Activated naive CD8-positive, alpha-beta T cell (primary cell): Measurements from ENCODE around the gene APOM.
A peak's percentile ranks its signal among the peaks of the same experiment; 100 is the strongest.

Experiments used
- H3K27ac Mint-ChIP-seq: one replicate; pipeline ENCODE4 v1.8.0; 2021; ENCODE audit warnings: mixed read lengths
- H3K27me3 Mint-ChIP-seq: one replicate; pipeline ENCODE4 v1.8.0; 2021; ENCODE audit warnings: mixed read lengths
- H3K36me3 Mint-ChIP-seq: one replicate; pipeline ENCODE4 v1.8.0; 2021; ENCODE audit warnings: mixed read lengths
- H3K4me1 Mint-ChIP-seq: one replicate; pipeline ENCODE4 v1.8.0; 2021; ENCODE audit warnings: low read depth, mixed read lengths
- H3K4me3 Mint-ChIP-seq: one replicate; pipeline ENCODE4 v1.8.0; 2021; ENCODE audit warnings: mild to moderate bottlenecking, mixed read lengths
- H3K9me3 Mint-ChIP-seq: one replicate; pipeline ENCODE4 v1.8.0; 2021; ENCODE audit warnings: low read depth, mixed read lengths

APOM gene

DNA sequence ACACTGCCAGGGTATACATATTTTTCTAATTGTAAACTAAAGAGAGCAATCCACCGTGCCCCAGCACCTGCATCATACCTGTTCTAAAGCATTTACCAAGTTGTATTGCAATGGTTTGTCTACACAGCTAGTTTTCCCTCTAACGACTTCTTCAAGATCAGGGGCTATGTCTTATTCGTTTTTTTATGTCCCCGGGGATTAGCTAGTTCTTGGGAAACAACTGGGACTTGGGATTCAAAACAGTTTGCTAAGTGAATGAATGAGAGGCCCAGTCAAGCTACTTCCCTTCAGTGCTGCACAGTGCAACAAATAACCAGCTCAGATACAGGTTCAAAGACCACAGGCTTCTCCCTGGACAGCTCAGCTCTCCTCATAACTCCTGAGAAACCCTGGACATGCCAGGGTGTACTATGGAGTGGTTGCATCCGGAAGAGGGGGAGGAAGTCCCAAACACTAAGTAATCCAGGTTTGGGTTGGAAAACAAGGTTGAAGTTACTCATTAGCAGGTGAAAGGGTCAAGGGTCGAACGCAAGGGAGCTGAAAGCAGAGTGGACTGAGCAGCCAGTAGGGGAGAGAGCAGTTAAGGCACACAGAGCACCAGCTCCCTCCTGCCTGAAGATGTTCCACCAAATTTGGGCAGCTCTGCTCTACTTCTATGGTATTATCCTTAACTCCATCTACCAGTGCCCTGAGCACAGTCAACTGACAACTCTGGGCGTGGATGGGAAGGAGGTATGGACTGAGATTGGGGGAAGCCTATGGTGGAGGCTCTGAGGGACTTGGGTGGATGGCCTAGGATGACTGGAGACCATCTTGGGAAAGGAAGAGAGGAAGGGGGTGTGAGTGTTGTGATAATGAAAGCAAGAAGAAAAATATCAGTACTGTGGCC is at the start of gene APOM:
TSS of gene APOM (plus strand) at position 546 of the 889 bp plus-strand sequence. CDS start at position 619, 73 bp downstream.
- H3K27me3 Mint-ChIP-seq: no peaks in the 10 kb centered on the region
- peak within 1 kb of the TSS; percentile 2 for H3K4me3 Mint-ChIP-seq
- peaks cover 60% of the 10 kb centered on the region for H3K4me1 Mint-ChIP-seq
- peaks cover 7% of the 10 kb centered on the region for H3K36me3 Mint-ChIP-seq
- H3K9me3 Mint-ChIP-seq: no peaks in the 10 kb centered on the region
- H3K27ac Mint-ChIP-seq: peak within 1 kb of the TSS; percentile 85

DNA sequence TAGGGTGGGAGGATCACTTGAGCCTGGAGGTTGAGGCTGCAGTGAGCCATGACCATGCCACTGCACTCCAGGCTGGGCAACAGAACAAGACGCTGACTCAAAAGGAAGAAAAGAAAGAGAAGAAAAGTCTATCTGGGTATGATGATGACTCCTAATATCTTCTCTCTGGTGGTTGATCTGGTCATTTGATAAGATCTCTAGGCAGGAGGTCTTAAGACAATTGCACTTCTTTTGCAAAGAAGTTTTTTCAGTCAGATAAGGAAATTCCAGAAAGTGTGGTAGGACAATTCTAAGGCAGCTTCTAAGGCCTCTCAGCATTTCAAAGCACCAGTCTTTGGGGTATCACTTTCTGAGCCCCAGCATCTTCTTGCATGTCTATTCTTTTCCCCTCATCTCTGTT is 48.4 kb upstream of the APOM start:
- H3K4me1 Mint-ChIP-seq: no peaks in the 10 kb centered on the region
- H3K36me3 Mint-ChIP-seq: no peaks in the 10 kb centered on the region
- no peaks in the 10 kb centered on the region for H3K9me3 Mint-ChIP-seq
- no peaks in the 10 kb centered on the region for H3K27me3 Mint-ChIP-seq
- H3K27ac Mint-ChIP-seq: no peak overlapping the region
- H3K4me3 Mint-ChIP-seq: no peak overlapping the region

- H3K27ac Mint-ChIP-seq: no peak overlapping the region
- no peaks in the 10 kb centered on the region for H3K36me3 Mint-ChIP-seq
- no peak overlapping the region for H3K4me3 Mint-ChIP-seq
- H3K27me3 Mint-ChIP-seq: no peaks in the 10 kb centered on the region
- H3K4me1 Mint-ChIP-seq: peaks cover 7% of the 10 kb centered on the region
- H3K9me3 Mint-ChIP-seq: no peaks in the 10 kb centered on the region
Observed at GRCh38 chr6:31609519-31610406, 45.9 kb upstream of the APOM start.

GRCh38 chr6:31610968-31611367 is 44.7 kb upstream of the APOM start:
- Mint-ChIP-seq H3K36me3 (no peaks in the 10 kb centered on the region), H3K9me3 (no peaks in the 10 kb centered on the region), H3K4me1 (peaks cover 19% of the 10 kb centered on the region), H3K4me3 (no peak overlapping the region), H3K27me3 (no peaks in the 10 kb centered on the region), H3K27ac (no peak overlapping the region)

DNA sequence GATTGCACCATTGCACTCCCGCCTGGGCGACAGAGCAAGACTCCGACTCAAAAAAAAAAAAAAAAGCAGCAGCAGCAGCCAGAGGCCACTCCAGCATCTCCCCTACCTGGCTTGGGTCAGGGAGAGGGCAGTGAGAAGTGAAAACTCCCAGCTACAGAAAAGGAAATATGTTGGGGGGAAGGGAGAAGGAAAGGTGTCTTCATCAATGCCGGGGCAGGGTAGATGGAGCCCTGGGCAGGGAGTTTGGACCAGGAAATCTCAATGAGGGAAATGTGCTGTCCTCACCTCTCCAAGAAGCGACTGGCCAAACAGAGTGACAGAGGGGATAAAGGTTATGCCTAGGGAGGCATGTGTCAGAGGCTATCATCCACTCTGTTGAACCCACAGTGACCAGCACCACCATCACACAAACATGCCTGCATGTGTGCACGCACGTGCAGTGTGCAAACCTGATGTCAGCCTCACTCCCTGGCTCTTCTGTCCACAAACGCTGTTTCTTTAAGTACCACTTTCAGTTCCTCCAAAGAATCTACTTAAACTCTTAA is 41.5 kb upstream of the APOM start:
- Mint-ChIP-seq H3K36me3 (no peaks in the 10 kb centered on the region), H3K27ac (peak overlapping the region; percentile 22), H3K4me3 (no peak overlapping the region), H3K4me1 (peaks cover 38% of the 10 kb centered on the region), H3K27me3 (no peaks in the 10 kb centered on the region), H3K9me3 (no peaks in the 10 kb centered on the region)

DNA sequence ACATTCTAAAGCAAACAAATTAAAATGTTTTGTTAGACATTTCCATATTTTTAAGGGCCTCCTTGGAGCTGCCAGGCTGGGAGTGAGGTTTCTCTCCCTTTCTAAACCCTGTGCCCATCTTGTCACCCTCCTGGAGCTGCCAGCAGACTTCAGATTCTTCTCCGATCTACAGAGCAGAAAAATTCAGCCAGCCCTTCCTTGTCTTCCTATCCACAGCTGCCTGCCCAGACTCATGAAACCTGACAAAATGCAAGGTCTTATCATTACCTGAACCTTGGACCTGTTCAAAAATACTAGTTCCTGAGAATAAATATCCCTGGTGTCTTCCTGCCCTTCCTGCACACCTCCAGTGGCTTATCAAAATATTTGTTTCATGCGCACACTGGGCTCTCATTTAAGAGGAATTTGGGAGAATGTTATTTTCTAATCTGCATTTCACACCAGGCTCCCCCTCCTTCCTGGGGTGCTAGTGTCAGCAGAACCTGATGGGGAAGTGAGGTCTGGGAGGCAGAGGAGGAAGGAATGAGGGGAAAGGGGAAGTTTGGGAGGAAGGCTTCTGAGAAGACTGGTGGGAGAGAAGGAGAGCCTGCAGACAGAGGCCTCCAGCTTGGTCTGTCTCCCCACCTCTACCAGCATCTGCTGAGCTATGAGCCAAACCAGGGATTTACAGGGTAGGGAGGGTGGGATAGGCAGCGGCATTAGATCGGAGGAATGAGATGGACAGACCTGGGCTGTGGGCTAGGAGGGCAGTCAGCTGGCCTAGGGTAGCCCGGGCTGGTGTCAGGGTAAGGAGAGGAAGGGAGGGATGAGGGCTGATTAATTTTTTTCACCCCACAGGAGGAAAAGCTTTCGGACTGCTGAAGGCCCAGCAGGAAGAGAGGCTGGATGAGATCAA is 40.8 kb upstream of the APOM start, which contains the start of gene AIF1:
TSS of gene AIF1 (plus strand) at position 551 of the 895 bp plus-strand sequence. CDS start at position 647, 96 bp downstream.
- H3K27ac Mint-ChIP-seq: peak within 1 kb of the TSS; percentile 97
- H3K4me1 Mint-ChIP-seq: peaks cover 42% of the 10 kb centered on the region

GRCh38 chr6:31615748-31616147 is 39.9 kb upstream of the APOM start:
- Mint-ChIP-seq H3K36me3 (peaks cover 2% of the 10 kb centered on the region), H3K9me3 (no peaks in the 10 kb centered on the region), H3K4me1 (peaks cover 44% of the 10 kb centered on the region), H3K4me3 (peak overlapping the region; percentile 89), H3K27ac (peak overlapping the region; percentile 97), H3K27me3 (no peaks in the 10 kb centered on the region)

More for the DNA sequence above, 40.8 kb upstream of the APOM start, which contains the start of gene AIF1:
- Mint-ChIP-seq H3K27me3 (no peaks in the 10 kb centered on the region), H3K36me3 (peaks cover 2% of the 10 kb centered on the region), H3K9me3 (no peaks in the 10 kb centered on the region), H3K4me3 (peak within 1 kb of the TSS; percentile 89)

DNA sequence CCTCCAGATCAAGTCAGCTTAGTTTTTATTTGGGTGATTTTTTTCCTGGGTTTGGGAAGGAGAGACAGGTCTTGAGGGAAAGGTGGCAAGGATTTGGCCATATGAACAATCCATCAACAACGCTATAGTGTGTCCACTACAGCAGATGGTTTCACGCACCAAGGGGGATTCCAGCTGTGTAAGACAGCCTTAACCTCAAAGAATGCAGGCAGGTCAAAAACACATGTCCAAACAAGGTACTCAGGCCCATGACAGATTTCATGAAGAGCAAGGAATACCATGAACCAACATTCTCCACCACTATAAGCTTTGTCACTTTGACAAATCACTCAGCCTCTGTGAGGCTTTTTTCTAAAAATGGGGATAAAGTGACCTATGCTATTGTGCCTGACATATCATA is 38.7 kb upstream of the APOM start:
- H3K4me1 Mint-ChIP-seq: peaks cover 50% of the 10 kb centered on the region
- peak overlapping the region; percentile 97 for H3K27ac Mint-ChIP-seq
- H3K4me3 Mint-ChIP-seq: peak overlapping the region; percentile 89

DNA sequence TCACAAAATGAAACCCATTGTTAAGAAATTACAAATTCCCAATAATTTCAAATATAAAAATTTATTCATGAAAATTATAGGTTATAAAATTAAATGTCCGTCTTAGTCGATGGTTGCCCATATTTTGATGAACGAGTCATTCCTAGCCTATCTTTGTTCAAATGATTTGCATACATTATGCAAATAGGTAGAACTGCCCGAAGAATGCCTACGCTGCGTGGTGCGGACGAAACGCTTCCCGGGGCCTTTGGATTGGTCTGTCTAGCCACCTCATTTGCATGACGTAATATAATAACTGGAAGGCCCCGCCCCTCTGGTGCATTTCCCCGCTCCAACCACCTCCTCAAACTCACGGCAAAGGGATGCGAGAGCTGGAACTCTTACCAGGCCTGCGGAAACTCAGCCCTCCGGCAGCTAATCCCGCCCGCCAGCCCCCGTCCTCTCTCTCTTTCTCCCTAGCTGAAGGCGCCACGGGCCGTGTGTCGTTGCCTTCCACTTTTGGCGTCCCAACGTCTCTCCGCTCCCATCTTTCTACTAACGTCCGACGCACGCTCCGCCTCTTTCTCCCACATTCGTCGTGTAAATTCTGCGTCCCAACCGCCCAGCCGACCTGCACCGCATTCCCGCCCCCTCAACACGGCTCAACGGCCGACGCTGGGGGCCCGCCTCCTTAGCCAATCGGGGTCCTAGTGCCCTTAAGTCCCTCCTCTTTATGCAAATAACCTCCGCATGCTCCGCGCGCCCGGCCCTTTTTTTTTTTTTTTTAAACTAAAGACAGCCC is 35.7 kb upstream of the APOM start:
- Mint-ChIP-seq H3K4me1 (peaks cover 52% of the 10 kb centered on the region), H3K27ac (peak overlapping the region; percentile 97), H3K4me3 (peak overlapping the region; percentile 99), H3K27me3 (no peaks in the 10 kb centered on the region), H3K9me3 (no peaks in the 10 kb centered on the region), H3K36me3 (peaks cover 7% of the 10 kb centered on the region)

More for the DNA sequence above, 38.7 kb upstream of the APOM start:
- H3K27me3 Mint-ChIP-seq: no peaks in the 10 kb centered on the region
- H3K9me3 Mint-ChIP-seq: no peaks in the 10 kb centered on the region
- peaks cover 2% of the 10 kb centered on the region for H3K36me3 Mint-ChIP-seq

- peaks cover 7% of the 10 kb centered on the region for H3K36me3 Mint-ChIP-seq
- peak within 1 kb of the TSS; percentile 99 for H3K4me3 Mint-ChIP-seq
- no peaks in the 10 kb centered on the region for H3K27me3 Mint-ChIP-seq
- peak within 1 kb of the TSS; percentile 98 for H3K27ac Mint-ChIP-seq
- peaks cover 44% of the 10 kb centered on the region for H3K4me1 Mint-ChIP-seq
- H3K9me3 Mint-ChIP-seq: no peaks in the 10 kb centered on the region
Observed at GRCh38 chr6:31620586-31621319, 34.9 kb upstream of the APOM start, which contains the start of gene PRRC2A. Gene PRRC2A (plus strand): TSS chr6:31620715. CDS start chr6:31622790, 2,075 bp downstream.

- H3K27me3 Mint-ChIP-seq: no peaks in the 10 kb centered on the region
- H3K36me3 Mint-ChIP-seq: peaks cover 7% of the 10 kb centered on the region
- H3K9me3 Mint-ChIP-seq: no peaks in the 10 kb centered on the region
- H3K27ac Mint-ChIP-seq: peak overlapping the region; percentile 98
- peak overlapping the region; percentile 99 for H3K4me3 Mint-ChIP-seq
- peaks cover 37% of the 10 kb centered on the region for H3K4me1 Mint-ChIP-seq
Observed at GRCh38 chr6:31621320-31621939, 34.3 kb upstream of the APOM start.

GRCh38 chr6:31621991-31622390 is 33.7 kb upstream of the APOM start:
- Mint-ChIP-seq H3K4me3 (peak overlapping the region; percentile 99), H3K27me3 (no peaks in the 10 kb centered on the region), H3K36me3 (peaks cover 7% of the 10 kb centered on the region), H3K27ac (peak overlapping the region; percentile 98), H3K9me3 (no peaks in the 10 kb centered on the region), H3K4me1 (peaks cover 32% of the 10 kb centered on the region)
